Liver (tissue), 1 donor: ENCODE results near the gene RLN1.

ENCODE experiments used
- MAX ChIP-seq: IDR thresholded peaks from 2 replicates; pipeline ENCODE4 v1.6.1; 2016; ENCODE audit warnings: antibody characterized with exemption
- REST ChIP-seq: IDR thresholded peaks from 2 replicates; pipeline ENCODE4 v1.6.1; 2016; ENCODE audit warnings: antibody characterized with exemption, mild to moderate bottlenecking
- YY1 ChIP-seq: IDR thresholded peaks from 2 replicates; pipeline ENCODE4 v1.6.1; 2016; ENCODE audit warnings: antibody characterized with exemption, mild to moderate bottlenecking

- TF ChIP-seq REST (no peak), YY1 (no peak), MAX (no peak)
Observed at GRCh38 chr9:5288591-5288990, 51.1 kb downstream of the RLN1 start.
